Right renal pelvis (tissue), 4 donors: Measurements from ENCODE around the gene CNPY3. TPM values are rescaled to one million over a fixed set of nuclear protein-coding genes. Genes with fewer than 3 reads are reported as not detected.
"Not testable (repeated sequence)": the region's sequence is repeated elsewhere in the genome, so short reads cannot be mapped to it uniquely, and the experiment has no call there.

ENCODE experiments used
- DNase-seq, 4 donors: peaks; one replicate each; pipeline ENCODE4 v3.0.0-alpha.2; 2013; ENCODE audit warnings: low read depth in 4 of 4, low spot score in 3 of 4, missing footprints in 1 of 4
- polyA plus RNA-seq, 4 donors: library from polyadenylated mRNA; unstranded; fragments of 120-200 nt; gene quantifications; one replicate each; pipeline ENCODE4 v1.2.1, GENCODE V29; 2013; ENCODE audit not compliant: insufficient read length in 4 of 4

Gene CNPY3
- polyA plus RNA-seq, 4 donors = 54.2 to 65.9 (median 61.5) TPM

GRCh38 chr6:42914546-42914945 lies 14.7 kb upstream of the CNPY3 start:
- DNase-seq = no peak

GRCh38 chr6:42915732-42916131 lies 13.5 kb upstream of the CNPY3 start, which contains the start of gene PTCRA:
PTCRA (plus strand) TSS chr6:42916053; CDS start chr6:42916070, 17 bp downstream.
- DNase-seq = no peak

GRCh38 chr6:42916288-42916687 lies 13.0 kb upstream of the CNPY3 start:
- DNase-seq = no peak

GRCh38 chr6:42921801-42922200 lies 7.5 kb upstream of the CNPY3 start:
- no peak for DNase-seq

DNA sequence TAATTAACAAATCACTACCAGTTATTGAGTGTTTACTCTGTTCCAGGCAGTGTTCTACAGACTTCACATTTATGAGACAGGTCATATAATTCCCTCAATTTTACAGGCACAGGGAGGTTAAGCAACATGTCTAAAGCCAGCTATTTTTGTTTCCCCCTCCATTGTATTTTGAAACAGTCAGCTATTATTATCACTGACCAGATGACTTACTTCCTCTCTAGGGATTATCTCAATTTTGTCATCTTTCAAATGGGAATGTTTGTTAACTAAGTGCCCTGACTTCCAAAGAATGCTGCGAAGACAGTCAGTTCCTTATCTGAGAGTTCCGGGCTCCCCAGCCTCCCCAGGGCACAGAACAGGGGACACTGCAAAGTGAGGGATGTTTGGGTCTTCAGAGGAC lies 5.6 kb upstream of the CNPY3 start:
- DNase-seq = no peak

DNA sequence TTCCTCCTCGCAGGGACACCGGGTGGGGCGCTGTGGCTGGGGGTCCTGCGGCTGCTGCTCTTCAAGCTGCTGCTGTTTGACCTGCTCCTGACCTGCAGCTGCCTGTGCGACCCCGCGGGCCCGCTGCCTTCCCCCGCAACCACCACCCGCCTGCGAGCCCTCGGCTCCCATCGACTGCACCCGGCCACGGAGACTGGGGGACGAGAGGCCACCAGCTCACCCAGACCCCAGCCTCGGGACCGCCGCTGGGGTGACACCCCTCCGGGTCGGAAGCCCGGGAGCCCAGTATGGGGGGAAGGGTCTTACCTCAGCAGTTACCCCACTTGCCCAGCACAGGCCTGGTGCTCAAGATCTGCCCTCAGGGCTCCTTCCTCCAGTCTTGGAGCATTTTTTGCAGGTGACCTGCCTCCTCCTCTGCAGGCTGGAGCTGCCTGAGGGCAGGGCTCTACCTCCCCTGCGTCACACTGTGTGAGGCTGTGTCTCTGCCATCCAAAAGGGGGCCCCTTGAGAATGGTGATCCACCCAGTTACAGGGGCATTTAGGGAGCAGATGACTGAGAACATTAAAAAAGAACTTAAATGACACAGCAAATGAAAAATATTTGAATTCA lies 3.9 kb upstream of the CNPY3 start:
- DNase-seq = no peak

GRCh38 chr6:42929821-42930360 lies 611 bp downstream of the CNPY3 start:
- peak in 2 of 4 donors; percentile 52 to 54 for DNase-seq

DNA sequence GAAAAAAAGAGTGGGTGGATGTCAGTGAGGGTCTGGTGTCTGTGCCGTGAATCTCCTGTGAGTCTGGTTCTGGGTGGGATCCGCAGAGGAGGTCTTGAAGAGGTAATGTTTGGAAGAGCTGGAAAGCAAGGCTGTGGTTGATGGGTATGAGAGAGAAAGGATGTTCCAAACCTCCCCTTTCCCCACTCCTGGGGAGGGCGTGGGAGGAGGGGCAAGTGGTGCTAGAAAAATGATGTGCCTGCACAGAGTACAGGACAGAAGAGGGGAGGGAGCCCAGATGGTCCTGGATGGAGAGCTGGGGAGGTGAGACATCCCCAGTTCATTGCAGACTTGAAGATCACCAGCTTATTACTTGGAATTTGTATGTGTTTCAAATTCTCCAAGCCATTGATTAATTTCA lies 3.1 kb downstream of the CNPY3 start:
- no peak for DNase-seq

DNA sequence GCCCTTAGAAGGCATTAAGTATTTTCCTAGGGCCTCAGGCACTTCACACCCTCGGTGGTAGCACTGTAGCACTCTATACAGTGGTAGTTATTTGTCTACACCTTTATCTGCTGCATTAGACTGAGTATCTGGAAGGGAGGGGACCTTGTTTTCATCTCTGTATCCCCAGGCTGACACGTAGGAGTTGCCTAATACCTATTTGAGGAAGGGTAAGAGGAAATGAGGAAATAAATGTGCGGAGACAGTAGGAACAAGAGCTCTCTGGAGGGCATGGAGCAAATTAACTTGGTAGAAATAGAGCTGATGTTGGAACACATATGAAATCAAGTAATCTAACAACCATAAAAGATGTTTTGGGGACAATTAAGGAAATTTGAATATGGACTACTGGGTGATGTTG lies 3.9 kb downstream of the CNPY3 start:
- no peak for DNase-seq

GRCh38 chr6:42935322-42935721 lies 6.0 kb downstream of the CNPY3 start:
- no peak for DNase-seq

DNA sequence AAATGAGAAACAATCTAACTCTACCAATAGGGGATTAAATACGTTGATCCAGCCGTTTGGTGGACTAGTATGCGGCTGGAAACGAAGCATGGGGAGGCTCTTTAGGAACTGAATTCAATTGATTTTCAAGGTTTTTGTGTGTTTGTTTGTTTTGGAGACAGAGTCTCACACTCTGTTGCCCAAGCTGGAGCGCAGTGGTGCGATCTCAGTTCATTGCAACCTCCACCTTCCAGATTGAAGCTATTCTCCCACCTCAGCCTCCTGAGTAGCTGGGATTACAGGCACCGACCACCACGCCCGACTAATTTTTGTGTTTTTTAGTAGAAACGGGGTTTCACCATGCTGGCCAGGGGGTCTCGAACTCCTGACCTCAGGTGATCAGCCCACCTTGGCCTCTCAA lies 7.1 kb downstream of the CNPY3 start:
- DNase-seq = no peak

GRCh38 chr6:42937548-42938427 lies 8.5 kb downstream of the CNPY3 start:
- no peak for DNase-seq

DNA sequence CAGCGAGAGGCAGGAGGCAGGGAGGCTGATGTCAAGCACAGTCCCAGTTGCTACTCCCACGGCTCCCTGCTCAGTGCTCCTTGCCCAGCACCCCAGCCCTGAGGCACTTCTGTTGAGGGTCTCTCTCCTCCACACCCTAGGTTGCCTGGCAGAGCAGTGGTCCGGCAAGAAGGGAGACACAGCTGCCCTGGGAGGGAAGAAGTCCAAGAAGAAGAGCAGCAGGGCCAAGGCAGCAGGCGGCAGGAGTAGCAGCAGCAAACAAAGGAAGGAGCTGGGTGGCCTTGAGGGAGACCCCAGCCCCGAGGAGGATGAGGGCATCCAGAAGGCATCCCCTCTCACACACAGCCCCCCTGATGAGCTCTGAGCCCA lies 9.1 kb downstream of the CNPY3 start:
- DNase-seq = no peak

GRCh38 chr6:42938987-42939809 lies 9.9 kb downstream of the CNPY3 start:
- no peak for DNase-seq

GRCh38 chr6:42939810-42940167 lies 10.5 kb downstream of the CNPY3 start:
- no peak for DNase-seq

GRCh38 chr6:42940493-42941045 lies 11.3 kb downstream of the CNPY3 start:
- no peak for DNase-seq

- DNase-seq = not testable (repeated sequence)
Measured at GRCh38 chr6:42941356-42941755, 12.1 kb downstream of the CNPY3 start.

GRCh38 chr6:42942444-42942843 lies 13.2 kb downstream of the CNPY3 start:
- DNase-seq = no peak

DNA sequence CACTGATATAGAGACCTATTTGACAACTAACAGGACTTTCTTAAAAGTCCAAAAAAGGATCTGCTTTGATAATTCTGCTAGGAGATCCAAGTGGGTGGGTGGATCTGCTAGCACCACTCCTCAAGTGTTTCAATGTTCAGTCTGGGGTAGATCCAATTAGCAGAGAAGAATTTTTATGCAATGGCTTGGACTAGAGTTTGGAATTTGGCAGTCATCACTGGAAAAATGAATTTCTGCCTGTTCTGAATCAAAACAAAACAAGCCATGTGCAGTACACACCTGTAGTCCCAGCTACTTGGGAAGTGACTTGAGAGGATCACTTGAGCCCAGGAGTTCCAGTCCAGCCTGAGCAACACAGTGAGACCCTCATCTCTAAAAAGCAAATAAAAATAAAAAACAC lies 18.7 kb downstream of the CNPY3 start:
- no peak for DNase-seq

- no peak for DNase-seq
Measured at GRCh38 chr6:42952389-42952788, 23.1 kb downstream of the CNPY3 start.

- not testable (repeated sequence) for DNase-seq
Measured at GRCh38 chr6:42954405-42954804, 25.1 kb downstream of the CNPY3 start.
